BE2C (cell line): ENCODE data around the gene KIF25.

Experiments used
- DNase-seq: peaks from one replicate; pipeline ENCODE4 v3.0.0-alpha.2; 2020
- H3K27me3 ChIP-seq: fragments of 250-450 bp; sonication (Bioruptor Pico); 2 replicates; pipeline ENCODE4 v1.5.1; 2020; ENCODE audit warnings: mild to moderate bottlenecking
- H3K36me3 ChIP-seq: fragments of 250-450 bp; sonication (Bioruptor Pico); 2 replicates; pipeline ENCODE4 v1.5.1; 2020; ENCODE audit warnings: mild to moderate bottlenecking
- H3K4me1 ChIP-seq: fragments of 250-450 bp; sonication (Bioruptor Pico); 2 replicates; pipeline ENCODE4 v1.5.1; 2020
- H3K4me3 ChIP-seq: 2 replicates; pipeline ENCODE4 v1.5.1; 2011; ENCODE audit warnings: low read depth, low read length
- H3K9me3 ChIP-seq: fragments of 250-450 bp; sonication (Bioruptor Pico); 2 replicates; pipeline ENCODE4 v1.5.1; 2020
- CTCF ChIP-seq: IDR thresholded peaks from 2 replicates; pipeline ENCODE4 v1.5.1; 2012; ENCODE audit warnings: mild to moderate bottlenecking, low read depth, low read length

KIF25 gene

GRCh38 chr6:168062346-168063289, 65.1 kb downstream of the KIF25 start:
- H3K36me3 ChIP-seq: no peaks in the 10 kb centered on the region
- DNase-seq: no peak
- no peak for TF ChIP-seq CTCF
- H3K4me3 ChIP-seq: no peak overlapping the region
- H3K27me3 ChIP-seq: 0 out of 2 replicates have a peak, but pooled peaks cover 4% of the 10 kb centered on the region
- no peaks in the 10 kb centered on the region for H3K4me1 ChIP-seq
- no peaks in the 10 kb centered on the region for H3K9me3 ChIP-seq

GRCh38 chr6:168063431-168063830, 66.0 kb downstream of the KIF25 start:
- no peaks in the 10 kb centered on the region for H3K9me3 ChIP-seq
- TF ChIP-seq CTCF: no peak
- no peaks in the 10 kb centered on the region for H3K4me1 ChIP-seq
- no peaks in the 10 kb centered on the region for H3K36me3 ChIP-seq
- DNase-seq: no peak
- H3K4me3 ChIP-seq: no peak overlapping the region
- 0 out of 2 replicates have a peak, but pooled peaks cover 4% of the 10 kb centered on the region for H3K27me3 ChIP-seq

- H3K4me1 ChIP-seq: no peaks in the 10 kb centered on the region
- 0 out of 2 replicates have a peak, but pooled peaks cover 4% of the 10 kb centered on the region for H3K27me3 ChIP-seq
- H3K9me3 ChIP-seq: no peaks in the 10 kb centered on the region
- TF ChIP-seq CTCF: no peak
- DNase-seq: no peak
- H3K36me3 ChIP-seq: no peaks in the 10 kb centered on the region
- no peak overlapping the region for H3K4me3 ChIP-seq
These were observed 66.8 kb downstream of the KIF25 start for GRCh38 chr6:168064226-168064807.

- H3K4me1 ChIP-seq: no peaks in the 10 kb centered on the region
- H3K4me3 ChIP-seq: no peak overlapping the region
- no peaks in the 10 kb centered on the region for H3K36me3 ChIP-seq
- TF ChIP-seq CTCF: no peak
- 0 out of 2 replicates have a peak, but pooled peaks cover 4% of the 10 kb centered on the region for H3K27me3 ChIP-seq
- DNase-seq: no peak
- H3K9me3 ChIP-seq: no peaks in the 10 kb centered on the region
These were observed 69.7 kb downstream of the KIF25 start for GRCh38 chr6:168067081-168067759.

- Histone ChIP-seq H3K4me3 (no peak overlapping the region), H3K27me3 (0 out of 2 replicates have a peak, but pooled peaks cover 4% of the 10 kb centered on the region), H3K36me3 (no peaks in the 10 kb centered on the region), H3K4me1 (no peaks in the 10 kb centered on the region), H3K9me3 (no peaks in the 10 kb centered on the region)
- TF ChIP-seq CTCF: no peak
- no peak for DNase-seq
These were observed 73.3 kb downstream of the KIF25 start for GRCh38 chr6:168070804-168071203.
